Activated naive CD4-positive, alpha-beta T cell (primary cell): ENCODE results near the gene IPCEF1.
"Not testable (repeated sequence)": the region's sequence is repeated elsewhere in the genome, so short reads cannot be mapped to it uniquely, and the experiment has no call there.

Experiments used
- DNase-seq, 4 experiments: peaks; one replicate each; lab custom pipeline; 2025; lab: John Stamatoyannopoulos, UW

The IPCEF1 gene

GRCh38 chr6:154219250-154219649, 137.4 kb downstream of the IPCEF1 start:
- no peak for DNase-seq

GRCh38 chr6:154218787-154219186, 137.8 kb downstream of the IPCEF1 start:
- DNase-seq, result no peak

GRCh38 chr6:154218301-154218700, 138.3 kb downstream of the IPCEF1 start:
- no peak for DNase-seq

GRCh38 chr6:154213782-154214181, 142.8 kb downstream of the IPCEF1 start:
- no peak for DNase-seq

GRCh38 chr6:154210678-154211077, 145.9 kb downstream of the IPCEF1 start:
- DNase-seq, result no peak

GRCh38 chr6:154209555-154209954, 147.0 kb downstream of the IPCEF1 start:
- DNase-seq, result no peak

- DNase-seq, result no peak
Measured at GRCh38 chr6:154206996-154207395, 149.6 kb downstream of the IPCEF1 start.

GRCh38 chr6:154206141-154206540, 150.5 kb downstream of the IPCEF1 start:
- DNase-seq, result no peak

GRCh38 chr6:154202958-154203357, 153.6 kb downstream of the IPCEF1 start:
- no peak for DNase-seq

- no peak for DNase-seq
Measured at GRCh38 chr6:154202339-154202738, 154.3 kb downstream of the IPCEF1 start.

GRCh38 chr6:154201688-154202087, 154.9 kb downstream of the IPCEF1 start:
- not testable (repeated sequence) for DNase-seq

- DNase-seq, result no peak
Measured at GRCh38 chr6:154197196-154197860, 159.3 kb downstream of the IPCEF1 start.

GRCh38 chr6:154196333-154196885, 160.2 kb downstream of the IPCEF1 start:
- DNase-seq, result no peak

GRCh38 chr6:154187714-154188113, 168.9 kb downstream of the IPCEF1 start:
- DNase-seq, result no peak

- DNase-seq, result no peak
Measured at GRCh38 chr6:154187203-154187602, 169.4 kb downstream of the IPCEF1 start.

GRCh38 chr6:154179434-154179833, 177.2 kb downstream of the IPCEF1 start:
- no peak for DNase-seq

GRCh38 chr6:154172393-154172792, 184.2 kb downstream of the IPCEF1 start:
- not testable (repeated sequence) for DNase-seq

- no peak for DNase-seq
Measured at GRCh38 chr6:154170106-154170505, 186.5 kb downstream of the IPCEF1 start.

- no peak for DNase-seq
Measured at GRCh38 chr6:154169193-154169847, 187.3 kb downstream of the IPCEF1 start.

- DNase-seq, result no peak
Measured at GRCh38 chr6:154167126-154167525, 189.5 kb downstream of the IPCEF1 start.

- no peak for DNase-seq
Measured at GRCh38 chr6:154166140-154166539, 190.5 kb downstream of the IPCEF1 start.

- no peak for DNase-seq
Measured at GRCh38 chr6:154165478-154165877, 191.1 kb downstream of the IPCEF1 start.

GRCh38 chr6:154164397-154164796, 192.2 kb downstream of the IPCEF1 start:
- no peak for DNase-seq
